Anterior cingulate cortex (tissue), 58 donors: ENCODE data around the gene ZNF25.
"Not testable (repeated sequence)": the region's sequence is repeated elsewhere in the genome, so short reads cannot be mapped to it uniquely, and the experiment has no call there.

Source experiments
- DNase-seq, 58 donors: peaks; one replicate each; lab custom pipeline; 2025; lab: John Stamatoyannopoulos, UW

ZNF25 gene

GRCh38 chr10:37976091-37976879 is at the start of gene ZNF25:
ZNF25 (minus strand) TSS chr10:37976647; CDS start chr10:37971722, 4,925 bp downstream.
- peak; percentile 84 to 99 (median 97) for DNase-seq

- no peak for DNase-seq
Observed at GRCh38 chr10:38025283-38025682, 48.8 kb upstream of the ZNF25 start.

DNA sequence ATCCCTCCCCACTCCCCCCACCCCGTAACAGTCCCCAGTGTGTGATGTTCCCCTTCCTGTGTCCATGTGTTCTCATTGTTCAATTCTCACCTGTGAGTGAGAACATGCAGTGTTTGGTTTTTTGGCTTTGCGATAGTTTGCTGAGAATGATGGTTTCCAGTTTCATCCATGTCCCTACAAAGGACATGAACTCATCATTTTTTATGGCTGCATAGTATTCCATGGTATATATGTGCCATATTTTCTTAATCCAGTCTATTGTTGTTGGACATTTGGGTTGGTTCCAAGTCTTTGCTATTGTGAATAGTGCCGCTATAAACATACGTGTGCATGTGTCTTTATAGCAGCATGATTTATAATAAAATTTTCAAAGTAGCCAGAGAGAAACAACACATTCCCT is 42.7 kb upstream of the ZNF25 start:
- DNase-seq: not testable (repeated sequence)

- no peak for DNase-seq
Observed at GRCh38 chr10:38016354-38016753, 39.9 kb upstream of the ZNF25 start.

DNA sequence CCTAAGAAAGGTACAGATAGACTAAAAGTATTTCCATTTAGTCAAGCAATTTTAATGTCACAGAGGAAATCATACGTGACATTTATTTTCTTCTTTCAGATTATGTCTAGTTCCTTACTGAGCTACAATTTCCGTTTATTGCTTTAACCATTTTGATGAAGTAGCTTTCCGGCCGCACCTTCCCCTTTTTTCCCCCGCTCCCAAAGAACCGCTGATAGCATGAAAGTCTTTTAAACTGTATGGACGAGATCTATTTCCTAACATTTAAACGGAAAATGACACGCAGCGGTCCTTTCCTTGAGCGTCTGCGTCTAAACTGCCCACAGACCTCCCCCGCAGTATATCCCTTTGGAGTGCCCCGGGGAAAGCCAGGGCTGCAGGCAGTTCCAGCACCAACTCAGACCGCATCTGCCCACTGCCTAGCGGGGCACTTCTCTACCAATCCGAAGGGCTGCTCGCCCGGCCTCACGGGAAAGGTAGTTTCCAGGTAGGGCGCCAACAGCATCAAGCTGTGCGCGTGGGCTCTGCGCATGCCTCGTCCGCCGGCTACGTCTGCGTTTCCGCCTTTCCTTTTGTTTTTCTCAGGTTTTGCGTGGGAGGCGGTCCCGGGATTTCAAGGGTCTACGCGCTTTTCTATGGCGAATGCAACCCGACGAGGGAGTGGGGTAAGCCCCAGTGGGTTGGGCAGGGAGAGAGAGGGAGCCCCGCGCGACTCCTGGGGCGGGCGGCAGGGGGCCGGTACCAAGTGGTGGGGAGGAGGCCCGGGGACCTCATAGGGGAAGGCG is 33.9 kb upstream of the ZNF25 start, which contains the start of gene ZNF33A:
TSS of gene ZNF33A (plus strand) at position 557 of the 785 bp plus-strand sequence. CDS start 1,667 bp downstream, outside the sequence.
- DNase-seq: peak; percentile 78 to 98 (median 92)

- no peak for DNase-seq
Observed at GRCh38 chr10:38007991-38008390, 31.5 kb upstream of the ZNF25 start.

DNA sequence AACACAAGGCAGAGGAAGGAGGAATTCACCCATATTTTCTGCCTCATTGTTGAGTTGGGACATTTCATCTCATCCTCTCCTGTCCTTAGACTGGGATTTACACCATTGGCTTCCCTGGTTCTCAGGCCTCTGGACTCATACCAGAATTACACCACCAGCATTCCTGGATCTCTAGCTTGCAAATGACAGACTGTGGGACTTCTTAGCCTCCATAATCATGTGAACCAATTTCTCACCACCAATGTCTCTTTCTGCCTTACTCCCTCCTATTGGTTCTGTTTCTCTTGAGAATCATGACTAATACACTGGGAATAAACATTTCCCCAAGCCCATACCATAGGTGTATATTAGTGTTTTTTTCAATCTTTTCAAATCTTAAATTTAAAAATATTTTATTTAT is 31.1 kb upstream of the ZNF25 start:
- no peak for DNase-seq

DNA sequence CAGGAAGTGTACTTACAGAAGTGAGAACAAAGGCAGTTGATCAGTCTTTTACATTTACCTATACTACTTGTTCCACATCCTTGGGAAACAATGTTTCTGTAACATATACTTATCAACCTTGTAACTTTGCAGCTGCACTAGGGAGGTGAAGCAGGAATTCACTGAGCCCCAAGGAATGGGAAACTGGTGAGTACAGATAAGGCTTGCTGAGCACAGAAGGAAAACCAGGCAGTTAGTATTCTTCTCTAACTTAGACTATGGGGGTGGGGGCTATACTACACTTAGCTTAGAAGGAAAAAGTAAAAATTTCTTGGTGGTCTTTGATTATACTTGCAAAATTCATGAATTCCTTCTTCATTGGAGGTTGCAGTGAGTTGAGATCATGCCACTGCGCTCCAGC is 27.1 kb upstream of the ZNF25 start:
- no peak for DNase-seq

DNA sequence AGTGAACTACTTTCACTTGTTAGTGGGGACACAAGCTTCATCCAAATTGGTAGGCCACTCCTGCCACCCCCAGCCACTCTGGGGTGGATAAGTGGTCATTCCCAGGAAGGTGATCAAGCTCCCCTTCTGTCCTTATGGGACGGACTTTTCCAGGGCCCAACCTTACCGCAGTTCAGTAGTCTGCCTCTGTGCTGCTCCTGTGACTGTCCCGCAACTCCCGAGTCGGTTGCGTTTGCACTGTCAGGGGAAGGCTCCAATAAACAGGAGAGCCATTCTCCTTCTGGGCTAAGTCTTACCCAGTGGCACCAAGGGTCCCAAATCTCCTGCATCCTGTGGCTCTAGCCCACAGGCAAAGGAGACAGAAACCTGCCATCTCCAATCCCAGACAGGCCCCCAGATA is 26.6 kb upstream of the ZNF25 start:
- no peak for DNase-seq

- DNase-seq: not testable (repeated sequence)
Observed at GRCh38 chr10:38000474-38000873, 24.0 kb upstream of the ZNF25 start.

DNA sequence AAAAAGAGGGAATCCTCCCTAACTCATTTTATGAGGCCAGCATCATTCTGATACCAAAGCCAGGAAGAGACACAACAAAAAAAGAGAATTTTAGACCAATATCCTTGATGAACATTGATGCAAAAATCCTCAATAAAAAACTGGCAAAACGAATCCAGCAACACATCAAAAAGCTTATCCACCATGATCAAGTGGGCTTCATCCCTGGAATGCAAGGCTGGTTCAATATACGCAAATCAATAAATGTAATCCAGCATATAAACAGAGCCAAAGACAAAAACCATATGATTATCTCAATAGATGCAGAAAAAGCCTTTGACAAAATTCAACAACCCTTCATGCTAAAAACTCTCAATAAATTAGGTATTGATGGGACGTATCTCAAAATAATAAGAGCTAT is 22.5 kb upstream of the ZNF25 start:
- DNase-seq: not testable (repeated sequence)

DNA sequence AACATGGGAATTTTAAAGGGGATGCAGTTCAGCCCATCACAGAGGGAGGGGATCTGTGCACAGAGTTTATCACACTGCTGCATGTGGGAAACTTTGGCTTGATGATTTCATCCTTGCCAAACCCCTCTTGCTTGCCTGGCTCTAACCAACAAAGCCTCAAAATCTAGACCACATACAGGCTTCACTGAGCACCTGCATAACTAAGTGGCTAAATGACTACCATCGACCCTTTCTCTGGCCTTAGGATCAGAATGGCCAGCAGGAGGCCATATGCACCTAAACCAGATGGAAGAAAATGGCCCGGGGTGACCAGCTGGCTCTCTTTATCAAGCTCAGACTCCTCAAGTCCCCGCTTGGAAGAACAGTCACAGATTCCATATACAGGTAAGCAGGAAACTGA is 15.6 kb upstream of the ZNF25 start:
- no peak for DNase-seq

GRCh38 chr10:37991655-37992054 is 15.2 kb upstream of the ZNF25 start:
- no peak for DNase-seq

GRCh38 chr10:37976880-37977203 is 395 bp upstream of the ZNF25 start:
- DNase-seq: no peak

GRCh38 chr10:37975401-37975991 is 951 bp downstream of the ZNF25 start:
- peak in 8 of 58 donors; percentile 1 to 9 (median 6) for DNase-seq

GRCh38 chr10:37972396-37972795 is 4.1 kb downstream of the ZNF25 start:
- no peak for DNase-seq

DNA sequence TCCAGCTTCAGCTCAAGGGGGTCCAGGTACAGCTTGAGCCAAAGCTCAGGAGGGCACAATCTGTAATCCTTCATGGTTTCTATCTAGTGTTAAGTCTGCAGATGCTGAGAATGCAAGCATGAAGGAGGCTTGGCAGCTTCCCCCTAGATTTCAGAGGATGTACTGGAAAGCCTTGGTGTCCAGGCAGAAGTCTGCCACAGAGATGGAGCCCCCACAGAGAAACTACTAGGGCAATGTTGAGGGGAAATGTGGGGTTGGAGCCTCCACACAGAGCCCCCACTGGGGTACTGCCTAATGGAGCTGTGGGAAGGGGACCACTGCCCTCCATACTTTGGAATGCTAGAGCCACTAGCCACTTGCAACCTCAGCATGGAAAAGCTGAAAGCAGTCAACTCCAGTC is 11.4 kb downstream of the ZNF25 start:
- no peak for DNase-seq

- no peak for DNase-seq
Observed at GRCh38 chr10:37960591-37961137, 15.8 kb downstream of the ZNF25 start.

DNA sequence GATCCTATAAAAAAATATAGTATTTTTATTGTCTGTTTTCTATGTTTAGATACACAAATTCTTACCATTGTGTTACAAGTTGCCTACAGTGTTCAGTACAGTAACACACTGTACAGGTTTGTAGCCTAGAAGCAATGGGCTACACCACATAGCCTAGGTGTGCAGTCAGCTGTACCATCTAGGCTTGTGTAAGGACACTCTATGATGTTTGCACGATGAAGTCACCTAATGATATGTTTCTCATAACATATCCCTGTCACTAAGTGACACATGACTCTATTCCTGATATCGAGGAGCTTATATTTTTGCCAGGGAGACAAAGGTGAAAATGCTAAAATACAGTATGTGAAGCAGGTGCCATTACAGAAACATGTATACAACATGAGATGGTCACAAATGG is 18.6 kb downstream of the ZNF25 start:
- DNase-seq: no peak

GRCh38 chr10:37952926-37953325 is 23.5 kb downstream of the ZNF25 start:
- no peak for DNase-seq
